Stimulated activated CD4-positive, alpha-beta T cell treated with anti-CD3 and anti-CD28 coated beads, Interleukin-4, amount 100 ng/mL, for 48 hours (primary cell): ENCODE results near the gene BIRC6.
"Not testable (repeated sequence)": the region's sequence is repeated elsewhere in the genome, so short reads cannot be mapped to it uniquely, and the experiment has no call there.

Experiments used
- DNase-seq, 2 donors: peaks; one replicate each; pipeline ENCODE4 v3.0.0-alpha.2; 2020; ENCODE audit warnings: low read depth in 2 of 2

BIRC6 gene

DNA sequence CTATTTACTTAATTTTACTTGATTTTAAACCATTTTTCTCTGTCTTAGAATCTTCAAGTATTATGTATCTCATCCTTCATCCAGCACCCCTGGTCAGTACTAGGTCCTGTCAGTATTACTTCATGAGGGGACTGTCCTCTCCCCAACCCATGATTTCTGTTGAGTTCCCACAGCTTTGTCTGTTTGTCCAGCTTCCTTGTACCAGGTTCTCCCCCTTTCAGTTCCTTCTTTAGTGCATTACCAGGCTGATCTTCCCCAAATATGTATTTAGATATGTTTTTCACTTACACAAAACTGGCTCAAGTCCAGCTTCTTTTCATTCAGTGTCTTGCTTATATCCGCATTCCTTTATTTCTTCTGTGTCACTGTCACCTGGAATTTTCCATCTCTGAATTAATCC lies 257.3 kb downstream of the BIRC6 start:
- no peak for DNase-seq

DNA sequence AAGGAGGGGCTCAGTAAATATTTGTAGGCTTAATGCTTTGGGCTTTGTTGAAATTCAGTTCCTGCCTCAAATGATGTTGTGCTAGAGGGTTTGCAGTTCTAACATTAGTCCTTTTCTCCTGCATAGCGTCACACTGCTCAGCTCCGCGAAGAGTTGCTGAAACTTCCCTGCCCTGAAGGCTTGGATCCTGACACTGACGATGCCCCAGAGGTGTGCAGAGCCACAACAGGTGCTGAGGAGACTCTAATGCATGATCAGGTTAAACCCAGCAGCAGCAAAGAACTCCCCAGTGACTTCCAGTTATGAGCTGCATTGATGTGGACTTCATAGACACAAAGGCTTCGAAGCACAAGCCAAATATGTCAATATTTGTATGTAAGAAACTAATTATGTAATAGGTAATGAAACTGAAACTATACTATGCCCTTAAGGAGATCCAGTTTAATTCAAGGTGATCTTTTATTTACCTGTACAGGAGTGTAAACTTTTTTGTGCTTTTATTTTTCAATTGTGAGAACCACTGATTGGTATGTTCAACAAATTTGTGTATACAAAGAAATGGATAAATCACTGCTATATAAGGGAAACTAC lies 260.9 kb downstream of the BIRC6 start:
- no peak for DNase-seq

DNA sequence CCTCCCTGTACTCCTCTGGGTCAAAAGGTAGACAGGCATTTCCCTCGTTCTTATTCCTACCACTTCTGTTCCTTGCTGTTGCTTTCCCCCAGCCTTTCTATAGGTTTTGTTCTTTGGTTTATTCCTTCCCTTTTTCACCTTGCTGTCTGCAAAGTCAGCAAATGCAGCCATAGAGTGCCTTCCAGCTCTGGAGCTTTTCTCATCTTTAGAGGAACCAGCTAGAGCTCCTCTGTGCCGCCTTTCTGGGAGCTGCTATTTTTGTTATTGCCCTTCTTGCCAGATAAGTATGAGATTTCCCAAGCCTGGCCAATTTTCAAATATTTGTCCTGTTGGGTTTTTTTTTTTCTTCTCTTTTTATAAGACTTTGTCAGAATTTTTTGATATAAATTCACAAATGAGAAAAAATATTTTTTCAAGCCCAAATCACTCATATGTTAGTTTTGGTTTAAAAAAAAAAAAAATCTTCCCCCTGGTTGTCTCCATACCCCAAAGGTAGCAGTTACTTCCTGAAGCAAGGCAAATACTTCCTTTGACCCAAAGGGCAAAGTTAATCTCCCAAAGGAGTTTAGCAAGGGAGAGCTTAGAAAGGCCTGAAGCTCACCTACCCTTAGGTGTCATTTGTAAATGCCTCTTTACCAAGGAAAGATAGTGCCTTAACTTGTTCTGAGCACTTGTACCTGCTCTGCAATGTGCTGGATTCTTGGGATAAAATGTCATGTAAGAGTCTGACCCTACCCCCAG lies 265.9 kb downstream of the BIRC6 start:
- no peak for DNase-seq

DNA sequence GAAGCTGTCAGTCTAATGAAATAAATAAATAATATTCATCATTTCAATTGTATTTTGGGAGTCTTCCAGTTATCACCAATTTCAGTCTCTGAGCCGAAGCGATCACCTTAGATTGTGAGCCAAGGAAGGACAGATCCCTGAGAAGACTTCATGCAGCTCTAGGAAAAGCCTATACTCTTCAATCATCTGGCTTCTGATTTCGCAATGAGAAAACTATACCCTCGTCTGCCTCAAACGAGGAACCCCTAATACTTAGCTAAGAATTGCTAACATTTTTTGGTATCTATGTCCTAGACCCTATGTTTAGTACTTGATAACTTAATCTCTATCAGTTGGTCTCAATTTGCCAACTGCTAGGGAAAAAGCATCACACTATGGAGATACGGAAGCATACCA lies 266.5 kb downstream of the BIRC6 start:
- DNase-seq, result no peak

DNA sequence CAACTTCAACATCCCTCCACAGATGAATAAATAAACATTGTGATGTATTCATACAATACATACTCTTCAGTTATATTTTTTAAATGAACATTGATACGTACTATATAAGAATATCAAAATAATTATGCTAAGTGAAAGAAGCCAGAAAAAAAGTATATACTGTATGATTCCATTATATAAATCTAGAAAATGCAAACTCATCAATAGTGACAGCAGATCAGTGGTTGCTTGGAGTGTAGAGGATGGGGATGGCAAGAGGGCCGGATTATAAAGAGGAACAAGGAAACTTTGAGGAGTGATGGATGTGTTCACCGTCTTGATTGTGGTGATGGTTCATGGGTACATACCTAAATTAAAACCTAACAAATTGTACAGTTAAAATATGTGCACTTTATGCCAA lies 268.0 kb downstream of the BIRC6 start:
- DNase-seq, result no peak

DNA sequence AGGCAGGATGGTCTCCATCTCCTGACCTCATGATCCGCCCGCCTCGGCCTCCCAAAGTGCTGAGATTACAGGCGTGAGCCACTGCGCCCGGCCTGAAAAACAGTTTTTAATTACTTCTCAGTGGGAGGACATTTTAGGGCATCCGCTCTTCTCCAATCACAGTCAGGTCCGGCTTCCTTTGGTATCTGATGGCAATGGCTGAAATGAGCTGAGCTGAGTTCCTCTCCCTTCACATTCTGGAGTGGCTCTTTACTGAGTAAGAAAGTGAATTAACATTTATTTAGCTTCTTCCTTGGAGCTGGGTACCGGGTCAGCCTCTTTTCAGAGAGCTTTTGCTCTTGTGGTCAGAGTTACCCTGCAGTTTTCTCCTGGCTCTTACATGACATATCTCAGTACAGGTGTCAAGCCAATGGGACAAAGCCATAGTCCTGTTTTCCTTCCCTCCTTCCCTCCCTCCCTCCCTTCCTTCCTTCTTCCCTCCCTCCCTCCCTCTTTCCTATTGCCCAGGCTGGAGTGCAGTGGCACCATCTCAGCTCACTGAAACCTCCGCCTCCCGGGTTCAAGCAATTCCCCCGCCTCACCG lies 269.9 kb downstream of the BIRC6 start:
- no peak for DNase-seq

DNA sequence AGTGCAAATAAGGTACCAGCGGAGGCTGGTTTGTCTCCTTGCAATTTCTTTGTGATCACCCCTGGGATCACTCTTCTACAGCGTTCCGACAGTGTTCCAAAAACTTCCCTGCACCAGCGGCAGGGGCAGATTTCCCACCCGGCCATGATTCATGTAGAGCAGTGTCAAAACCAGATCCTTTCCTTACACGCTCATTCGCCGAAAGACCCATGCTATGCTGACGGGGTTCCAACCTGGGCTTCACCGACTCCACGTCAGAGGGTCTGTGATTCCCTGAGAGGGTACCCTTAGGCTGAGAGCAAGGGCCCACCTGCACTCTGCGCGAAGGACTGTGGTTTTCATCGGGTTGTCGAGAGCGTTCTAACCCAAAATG lies 270.6 kb downstream of the BIRC6 start:
- peak; percentile 12 to 22 for DNase-seq

DNA sequence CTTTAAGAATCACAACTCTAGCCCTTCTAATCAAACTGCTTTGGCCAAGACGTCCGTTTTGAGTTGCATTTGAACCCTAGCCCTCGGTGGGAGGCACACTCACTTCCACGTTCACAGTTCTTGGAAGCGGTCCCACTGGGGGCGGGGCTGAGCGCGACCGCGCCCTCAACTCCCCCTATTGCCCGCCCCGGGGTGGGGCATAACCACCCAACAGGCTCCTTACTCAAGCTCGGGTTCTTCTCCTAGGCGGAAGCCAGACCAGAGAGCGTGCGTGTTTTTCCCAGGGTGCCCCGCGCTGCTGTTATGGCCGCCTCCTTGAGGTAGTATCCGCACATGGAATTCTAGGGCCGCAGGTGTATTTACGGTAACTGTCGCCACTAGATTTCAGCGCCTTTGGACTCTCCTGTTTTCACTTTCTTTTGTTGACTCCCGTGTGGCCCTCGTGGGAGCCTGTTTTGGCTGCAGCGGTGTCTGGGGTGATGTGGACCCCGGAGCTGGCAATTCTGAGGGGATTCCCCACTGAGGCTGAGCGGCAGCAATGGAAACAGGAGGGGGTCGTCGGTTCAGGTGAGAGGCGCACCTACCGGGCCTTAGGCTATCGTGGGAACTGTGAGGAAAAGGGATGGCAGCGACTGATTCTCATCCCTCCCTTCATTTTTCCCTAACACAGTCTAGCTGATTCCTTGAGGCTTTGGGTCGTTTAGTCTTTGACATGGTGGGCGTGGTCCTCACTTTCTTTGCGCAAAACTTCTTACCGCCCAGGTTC lies 271.2 kb downstream of the BIRC6 start, which contains the start of gene TTC27:
Gene TTC27 (plus strand): TSS at position 237 of the 766 bp plus-strand sequence. CDS start 243 bp downstream, at position 480.
- peak; percentile 91 to 94 for DNase-seq

DNA sequence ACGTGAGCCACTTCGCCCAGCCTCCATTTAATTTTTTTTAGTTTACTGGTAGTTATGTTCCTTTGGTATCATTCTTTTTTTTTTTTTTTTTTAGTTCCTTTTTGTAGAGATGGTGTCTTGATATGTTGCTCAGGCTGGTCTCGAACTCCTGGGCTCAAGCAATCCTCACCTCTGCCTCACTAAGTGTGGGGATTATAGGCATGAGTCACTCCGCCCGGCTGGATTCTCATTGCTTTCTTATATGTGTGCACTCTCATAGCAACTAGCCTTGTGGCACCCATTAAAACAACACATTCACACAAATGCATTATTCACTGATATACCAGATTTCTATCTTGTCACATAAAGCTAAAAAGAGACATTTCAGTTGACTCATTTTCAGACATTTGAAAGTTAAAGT lies 275.3 kb downstream of the BIRC6 start:
- peak; percentile 29 to 34 for DNase-seq

DNA sequence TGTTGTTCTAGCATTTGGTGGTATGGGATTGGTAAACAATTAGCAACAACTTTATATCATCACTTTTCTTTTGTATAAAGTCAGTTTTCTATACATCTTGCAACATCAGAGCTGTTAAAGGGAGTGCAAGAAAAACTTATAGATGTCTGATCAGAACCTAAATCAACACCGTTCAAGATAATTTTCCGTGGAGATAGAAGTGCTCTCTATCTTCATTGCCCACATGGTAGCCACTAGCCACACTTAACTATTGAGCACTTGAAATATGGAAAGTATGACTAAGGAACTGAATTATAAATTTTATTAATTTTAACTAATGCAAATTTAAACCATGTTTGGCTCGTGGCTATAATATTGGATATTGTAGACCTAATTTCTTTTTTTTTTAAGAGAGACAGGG lies 276.2 kb downstream of the BIRC6 start:
- DNase-seq, result no peak

DNA sequence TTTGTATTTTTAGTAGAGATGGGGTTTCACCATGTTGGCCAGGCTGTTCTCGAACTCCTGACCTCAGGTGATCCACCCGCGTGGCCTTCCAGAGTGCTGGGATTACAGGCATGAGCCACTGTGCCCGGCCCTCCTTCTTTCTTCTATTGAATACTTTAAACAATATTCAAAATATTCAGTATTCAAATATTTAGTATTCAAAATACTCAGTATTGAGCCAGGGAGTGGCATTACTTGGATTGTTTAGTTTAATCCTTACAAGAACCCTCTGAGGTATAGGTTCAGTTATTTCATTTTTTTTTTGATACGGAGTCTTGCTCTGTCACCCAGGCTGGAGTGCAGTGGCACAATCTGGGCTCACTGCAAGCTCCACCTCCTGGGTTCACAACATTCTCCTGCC lies 281.7 kb downstream of the BIRC6 start:
- not testable (repeated sequence) for DNase-seq

DNA sequence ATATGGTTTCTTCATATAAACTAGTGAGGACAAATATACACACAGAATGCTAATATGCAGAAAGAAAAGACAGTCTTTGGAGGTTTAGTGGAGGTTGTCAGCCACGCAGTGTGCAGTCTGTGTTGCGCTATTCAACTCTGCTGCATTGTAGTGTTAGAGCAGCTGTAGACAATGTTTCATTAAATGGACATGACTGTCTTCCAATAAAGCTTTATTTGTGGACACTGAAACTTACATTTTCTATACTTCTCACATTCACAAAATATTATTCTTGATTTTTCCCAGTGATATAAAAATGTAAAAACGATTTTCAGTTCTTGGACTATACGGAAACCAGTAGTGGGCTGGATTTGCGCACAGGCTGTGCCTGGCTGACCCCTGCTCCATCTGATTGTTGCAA lies 284.4 kb downstream of the BIRC6 start:
- DNase-seq, result no peak

DNA sequence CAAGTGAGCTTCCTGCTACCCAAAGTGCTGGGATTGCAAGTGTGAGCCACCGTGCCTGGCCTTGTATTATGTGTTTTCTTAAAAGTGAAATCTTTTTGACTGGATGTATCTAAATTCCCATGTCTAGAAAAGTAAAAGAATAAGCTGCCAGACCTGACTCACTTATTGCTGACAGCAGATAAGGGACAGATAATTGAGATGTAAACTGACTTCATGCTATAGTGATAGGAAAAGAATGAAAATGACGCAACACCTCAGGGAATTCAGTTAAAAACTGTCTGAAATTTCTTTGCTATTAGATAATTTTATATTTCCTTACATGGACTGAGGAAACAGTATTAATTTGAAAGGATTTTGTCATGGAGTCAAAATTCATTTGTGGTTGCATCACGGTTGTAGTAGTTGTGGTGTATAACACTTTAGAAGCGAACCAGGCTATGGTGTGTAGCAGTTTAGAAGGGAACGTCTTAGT lies 290.4 kb downstream of the BIRC6 start:
- DNase-seq, result no peak

DNA sequence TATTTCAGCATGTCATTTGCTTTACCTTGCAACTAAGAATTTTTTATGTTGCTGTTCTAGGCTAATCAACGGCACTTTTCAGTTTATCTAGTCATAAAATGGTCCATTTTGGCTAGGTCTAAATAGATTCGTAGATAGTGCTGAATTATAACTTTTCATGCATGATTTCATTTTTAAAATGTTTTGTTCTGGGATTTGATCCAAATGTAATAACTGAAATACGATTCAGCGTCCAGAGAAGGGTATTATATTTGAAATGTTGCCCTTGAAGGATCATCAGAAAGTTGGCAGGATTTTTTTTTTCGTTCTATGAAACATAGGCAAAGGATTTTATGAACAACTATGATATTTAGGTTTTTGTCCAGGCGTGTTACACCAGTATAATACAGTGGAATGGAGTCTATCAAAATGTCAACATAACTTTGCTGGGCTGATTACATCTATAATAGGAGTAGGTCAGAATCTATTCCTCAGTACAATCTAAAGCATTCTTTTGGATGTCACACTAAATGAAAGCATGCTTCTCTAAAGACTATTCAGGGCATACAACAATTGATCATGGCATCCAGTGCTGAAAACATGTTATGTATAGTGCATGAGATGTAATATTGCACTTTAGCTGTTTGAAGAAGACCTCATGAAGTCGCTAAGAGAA lies 295.9 kb downstream of the BIRC6 start:
- no peak for DNase-seq

DNA sequence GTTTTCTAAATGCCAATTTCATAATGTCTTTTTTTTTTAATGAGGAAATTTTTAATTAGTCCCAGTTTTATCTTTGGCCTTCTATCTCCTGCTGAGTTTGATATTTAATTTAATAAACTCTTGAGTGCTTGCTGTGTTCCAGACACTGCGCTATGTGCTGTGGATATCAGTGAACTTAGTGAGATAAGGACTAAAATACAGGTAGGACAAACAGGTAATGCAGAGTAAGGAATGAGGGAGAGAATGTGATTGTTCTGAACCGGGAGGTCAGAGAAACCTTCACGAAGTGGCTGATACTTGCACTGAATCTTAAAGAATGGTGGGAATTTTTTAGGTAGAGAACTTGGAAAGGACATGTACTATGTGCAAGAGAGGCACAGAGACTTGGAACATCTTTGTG lies 299.2 kb downstream of the BIRC6 start:
- DNase-seq, result no peak

DNA sequence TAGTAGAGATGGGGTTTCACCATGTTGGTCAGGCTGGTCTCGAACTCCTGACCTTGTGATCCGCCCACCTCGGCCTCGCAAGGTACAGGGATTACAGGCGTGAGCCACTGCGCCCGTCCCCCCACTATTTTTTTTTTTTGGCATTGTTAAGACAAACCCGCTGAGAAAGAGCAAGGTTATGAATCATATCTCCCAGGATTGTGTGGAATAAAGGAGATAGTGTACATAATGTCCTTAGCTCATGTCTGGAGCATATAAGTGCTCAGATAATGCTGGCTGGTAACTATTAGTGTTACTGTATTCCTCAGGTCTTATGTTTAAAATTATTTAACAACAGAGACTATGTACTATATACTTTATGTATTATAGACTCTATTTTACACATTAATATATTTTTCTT lies 307.0 kb downstream of the BIRC6 start:
- DNase-seq, result no peak

DNA sequence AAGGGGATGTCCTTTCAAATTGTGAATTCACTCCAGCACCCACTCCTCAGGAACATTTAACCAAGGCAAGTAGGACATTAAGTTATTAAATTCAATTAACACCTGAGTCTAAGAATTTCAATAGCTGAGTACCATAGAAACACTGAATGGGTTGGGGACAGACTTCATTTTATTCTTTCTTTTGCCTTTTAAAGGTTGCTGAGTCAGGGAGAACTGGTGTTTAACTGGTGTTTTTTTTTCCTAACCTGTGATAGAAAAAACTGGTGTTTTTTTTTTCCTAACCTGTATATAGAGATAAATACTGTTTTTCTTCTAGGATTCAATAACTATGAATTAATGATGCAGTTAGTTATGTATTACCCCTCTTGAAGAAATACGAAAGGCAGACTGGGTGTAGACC lies 309.9 kb downstream of the BIRC6 start:
- no peak for DNase-seq

DNA sequence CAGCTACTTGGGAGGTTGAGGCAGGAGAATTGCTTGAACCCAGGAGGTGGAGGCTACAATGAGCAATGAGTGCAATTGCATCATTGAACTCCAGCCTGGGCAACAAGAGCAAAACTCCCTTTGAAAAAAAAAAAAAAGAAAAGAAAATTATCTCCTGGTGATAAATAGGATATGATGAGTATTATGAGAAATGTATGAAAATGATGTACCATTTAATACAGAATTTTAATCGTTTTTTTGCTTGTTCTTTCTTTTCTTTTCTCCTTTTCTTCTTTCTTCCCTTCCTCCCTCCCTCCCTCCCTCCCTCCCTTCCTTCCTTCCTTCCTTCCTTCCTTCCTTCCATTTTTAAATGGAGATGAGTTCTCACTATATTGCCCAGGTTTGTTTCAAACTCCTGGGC lies 311.4 kb downstream of the BIRC6 start:
- no peak for DNase-seq
